Activated CD8-positive, alpha-beta T cell treated with anti-CD3 and anti-CD28 coated beads, Interleukin-2, amount 10 ng/mL, durations not matched to agents 7 days and 5 days (primary cell): Measurements from ENCODE around the gene CLEC11A. TPM values are rescaled to one million over a fixed set of nuclear protein-coding genes. Genes with fewer than 3 reads are reported as not detected.
"Not testable (repeated sequence)": the region's sequence is repeated elsewhere in the genome, so short reads cannot be mapped to it uniquely, and the experiment has no call there.

Experiments used
- ATAC-seq: fragments of 150-1000 bp; cut with Tn5 transposase; one replicate; pipeline ENCODE4 v1.10.0; 2021; ENCODE audit warnings: moderate library complexity
- CTCF ChIA-PET: fragments of 350-600 bp; sonication (Branson Sonifier 250); formaldehyde crosslinking; loops from one replicate; lab custom pipeline; 2021; ENCODE audit warnings: antibody characterized with exemption; lab: Charles Lee
- POLR2A ChIA-PET: fragments of 350-600 bp; sonication (Branson Sonifier 250); formaldehyde crosslinking; loops from one replicate; lab custom pipeline; 2021; ENCODE audit warnings: antibody characterized with exemption; lab: Charles Lee
- DNase-seq: peaks from one replicate; pipeline ENCODE4 v3.0.0-alpha.2; 2020
- H3K27ac Mint-ChIP-seq: one replicate; pipeline ENCODE4 v1.8.0; 2021; ENCODE audit warnings: mild to moderate bottlenecking, mixed read lengths
- H3K27me3 Mint-ChIP-seq: one replicate; pipeline ENCODE4 v1.8.0; 2021; ENCODE audit warnings: low read depth, mixed read lengths
- H3K36me3 Mint-ChIP-seq: one replicate; pipeline ENCODE4 v1.8.0; 2021; ENCODE audit warnings: low read depth, mixed read lengths
- H3K4me1 Mint-ChIP-seq: one replicate; pipeline ENCODE4 v1.8.0; 2021; ENCODE audit warnings: low read depth, mixed read lengths
- H3K4me3 Mint-ChIP-seq: one replicate; pipeline ENCODE4 v1.8.0; 2021; ENCODE audit warnings: mild to moderate bottlenecking, mixed read lengths
- H3K9me3 Mint-ChIP-seq: one replicate; pipeline ENCODE4 v1.8.0; 2022; ENCODE audit warnings: mixed read lengths; ENCODE audit not compliant: insufficient read depth
- total RNA-seq, 2 experiments: library from RNA; stranded (reverse); gene quantifications; one replicate each; pipeline ENCODE4 v1.2.3, GENCODE V29; 2021

CLEC11A gene
- total RNA-seq, 2 experiments from 2014 or later, result 1.4 to 2.3 TPM

DNA sequence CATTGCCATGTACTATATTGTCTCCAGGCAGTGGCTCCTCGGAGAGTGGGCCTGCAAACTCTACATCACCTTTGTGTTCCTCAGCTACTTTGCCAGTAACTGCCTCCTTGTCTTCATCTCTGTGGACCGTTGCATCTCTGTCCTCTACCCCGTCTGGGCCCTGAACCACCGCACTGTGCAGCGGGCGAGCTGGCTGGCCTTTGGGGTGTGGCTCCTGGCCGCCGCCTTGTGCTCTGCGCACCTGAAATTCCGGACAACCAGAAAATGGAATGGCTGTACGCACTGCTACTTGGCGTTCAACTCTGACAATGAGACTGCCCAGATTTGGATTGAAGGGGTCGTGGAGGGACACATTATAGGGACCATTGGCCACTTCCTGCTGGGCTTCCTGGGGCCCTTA lies 47.7 kb downstream of the CLEC11A start:
- Mint-ChIP-seq H3K4me3 (no peak overlapping the region), H3K36me3 (no peaks in the 10 kb centered on the region), H3K27me3 (no peaks in the 10 kb centered on the region), H3K27ac (no peak overlapping the region), H3K4me1 (no peaks in the 10 kb centered on the region), H3K9me3 (no peaks in the 10 kb centered on the region)
- no peak for ATAC-seq
- CTCF ChIA-PET, result no interaction called here
- POLR2A ChIA-PET, result no interaction called here
- DNase-seq, result no peak

DNA sequence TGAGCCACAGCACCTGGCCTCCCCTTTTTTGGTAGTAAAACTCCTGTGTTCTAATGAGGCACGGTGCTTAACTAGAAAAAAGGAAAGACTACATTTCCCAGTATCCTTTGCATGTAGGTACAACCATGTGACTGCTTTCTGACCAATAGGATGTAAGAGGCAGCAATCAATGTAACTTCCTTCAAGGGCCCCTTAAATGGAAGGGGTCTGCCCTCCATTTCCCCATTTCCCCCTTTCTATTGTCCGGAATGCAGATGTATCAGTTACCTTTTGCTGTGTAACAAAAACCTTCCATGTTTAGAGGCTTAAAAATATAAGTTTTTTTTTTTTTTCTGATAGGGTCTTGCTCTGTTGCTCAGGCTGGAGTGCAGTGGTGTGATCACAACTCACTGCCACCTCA lies 49.3 kb downstream of the CLEC11A start:
- ChIA-PET POLR2A (no interaction called here), CTCF (no interaction called here)
- no peaks in the 10 kb centered on the region for H3K36me3 Mint-ChIP-seq
- H3K27me3 Mint-ChIP-seq, result peaks cover 3% of the 10 kb centered on the region
- no peaks in the 10 kb centered on the region for H3K4me1 Mint-ChIP-seq
- DNase-seq (no peak), ATAC-seq (no peak)
- no peak overlapping the region for H3K4me3 Mint-ChIP-seq
- H3K27ac Mint-ChIP-seq, result no peak overlapping the region
- no peaks in the 10 kb centered on the region for H3K9me3 Mint-ChIP-seq

DNA sequence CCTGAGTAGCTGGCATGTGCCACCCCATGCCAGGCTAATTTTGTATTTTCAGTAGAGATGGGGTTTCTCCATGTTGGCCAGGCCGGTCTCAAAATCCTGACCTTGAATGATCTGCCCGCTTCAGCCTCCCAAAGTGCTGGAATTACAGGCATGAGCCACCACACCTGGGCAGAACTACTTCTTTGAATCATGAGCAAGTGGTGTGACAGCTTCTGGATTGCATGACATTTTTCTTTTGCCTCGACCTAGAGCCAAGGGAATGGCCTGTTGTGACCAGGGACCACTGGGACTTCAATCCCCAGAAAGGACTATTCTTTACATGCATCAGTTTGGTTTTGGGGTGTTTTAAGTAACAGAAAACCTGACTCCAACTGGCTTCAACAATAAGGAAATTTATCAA lies 49.7 kb downstream of the CLEC11A start:
- H3K27me3 Mint-ChIP-seq, ATAC-seq, DNase-seq, POLR2A ChIA-PET, H3K9me3 Mint-ChIP-seq, H3K27ac Mint-ChIP-seq, H3K4me1 Mint-ChIP-seq, CTCF ChIA-PET, H3K36me3 Mint-ChIP-seq, H3K4me3 Mint-ChIP-seq: not testable (repeated sequence)

DNA sequence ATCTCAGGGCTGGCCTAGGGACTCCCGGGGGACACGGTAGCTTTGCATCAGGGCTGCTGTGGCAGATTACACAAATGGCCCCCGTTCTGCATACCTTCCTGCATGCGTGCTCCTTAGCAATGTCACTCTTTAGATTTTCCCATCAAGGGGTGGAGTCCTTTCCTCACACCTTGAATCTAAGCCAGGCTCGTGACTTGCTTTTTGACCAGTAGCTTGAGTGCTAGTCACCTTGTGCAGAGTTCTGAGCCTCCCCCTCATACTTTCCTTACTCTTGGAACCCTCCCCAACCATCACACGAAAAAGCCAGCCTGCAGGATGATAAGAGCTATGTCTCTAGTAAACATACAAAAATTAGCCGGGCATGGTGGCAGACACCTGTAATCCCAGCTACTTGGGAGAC lies 50.3 kb downstream of the CLEC11A start:
- POLR2A ChIA-PET, ATAC-seq: not testable (repeated sequence)
- CTCF ChIA-PET, result interaction anchor here (0.6 kb wide), 1 partner anchor 68 kb away, joined by 4 read pairs; no protein-coding TSS in a partner anchor

More for the DNA sequence above, 50.3 kb downstream of the CLEC11A start:
- H3K27ac Mint-ChIP-seq, DNase-seq, H3K36me3 Mint-ChIP-seq, H3K9me3 Mint-ChIP-seq, H3K4me1 Mint-ChIP-seq, H3K4me3 Mint-ChIP-seq: not testable (repeated sequence)
- peaks cover 13% of the 10 kb centered on the region for H3K27me3 Mint-ChIP-seq

Other genes with a start within 250 kb of the CLEC11A start
- gene EMC10, start 246.9 kb upstream of the CLEC11A start, total RNA-seq, result 10 to 100 TPM; 54.8 to 56.9 TPM
- gene GARIN5A, start 246.5 kb upstream of the CLEC11A start, total RNA-seq, result under 1 TPM in 1 of 2 experiments, not detected in 1; 0.29 TPM
- gene JOSD2, start 212.2 kb upstream of the CLEC11A start, total RNA-seq, result 10 to 100 TPM; 49.8 to 51.3 TPM
- not detected for gene ASPDH, start 209.5 kb upstream of the CLEC11A start, total RNA-seq
- gene LRRC4B, start 154.9 kb upstream of the CLEC11A start, total RNA-seq, result not detected
- not detected for gene SYT3, start 83.5 kb upstream of the CLEC11A start, total RNA-seq
- not detected for gene C19orf81, start 73.9 kb upstream of the CLEC11A start, total RNA-seq
- gene SHANK1, start 3.6 kb upstream of the CLEC11A start, total RNA-seq, result not detected
- gene GPR32, start 47.1 kb downstream of the CLEC11A start, total RNA-seq, result not detected
- not detected for gene ACP4, start 67.1 kb downstream of the CLEC11A start, total RNA-seq
- gene KLK1, start 100.4 kb downstream of the CLEC11A start, total RNA-seq, result under 1 TPM; 0.45 to 0.47 TPM
- gene KLK15, start 110.2 kb downstream of the CLEC11A start, total RNA-seq, result not detected
- gene KLK3, start 131.6 kb downstream of the CLEC11A start, total RNA-seq, result not detected
- gene KLK2, start 150.1 kb downstream of the CLEC11A start, total RNA-seq, result not detected
- not detected for gene KLK4, start 188.0 kb downstream of the CLEC11A start, total RNA-seq
- not detected for gene KLK5, start 229.7 kb downstream of the CLEC11A start, total RNA-seq
- not detected for gene KLK6, start 246.2 kb downstream of the CLEC11A start, total RNA-seq